HepG2 (cell line): ENCODE data around the gene ACAP1. TPM values are rescaled to one million over a fixed set of nuclear protein-coding genes. Genes with fewer than 3 reads are reported as not detected.

ENCODE experiments used
- ATF4 ChIP-seq, 2 experiments: fragments of 450-650 bp in 1 of 2; sonication (generic) in 1 of 2; formaldehyde crosslinking; IDR thresholded peaks; 2 replicates each; pipeline versions ENCODE4 v1.5.0 to v1.8.0; 2020 to 2022; ENCODE audit warnings: mild to moderate bottlenecking in 1 of 2, missing genetic modification reagents in 1 of 2
- ATF7-NPFF ChIP-seq: sonication (generic); formaldehyde crosslinking; IDR thresholded peaks from 2 replicates; pipeline ENCODE4 v1.8.1; 2023; ENCODE audit warnings: mild to moderate bottlenecking, low read depth, missing genetic modification reagents, moderate library complexity
- ETV5 ChIP-seq: IDR thresholded peaks from 2 replicates; pipeline ENCODE4 v1.6.1; 2018; ENCODE audit warnings: missing biosample characterization, missing genetic modification reagents, inconsistent platforms, borderline replicate concordance
- HDAC1 ChIP-seq: sonication (generic); formaldehyde crosslinking; IDR thresholded peaks from 2 replicates; pipeline ENCODE4 v1.5.1; 2020; ENCODE audit warnings: mild to moderate bottlenecking, missing genetic modification reagents
- HIC2 ChIP-seq: sonication (generic); formaldehyde crosslinking; IDR thresholded peaks from 2 replicates; pipeline ENCODE4 v1.9.0; 2022; ENCODE audit warnings: low read depth, missing genetic modification reagents
- HOXA5 ChIP-seq: sonication (generic); formaldehyde crosslinking; IDR thresholded peaks from 2 replicates; pipeline ENCODE4 v1.4.0; 2020; ENCODE audit warnings: missing genetic modification reagents
- IRF2 ChIP-seq: IDR thresholded peaks from 2 replicates; pipeline ENCODE4 v1.6.1; 2018; ENCODE audit warnings: missing genetic modification reagents, missing compliant biosample characterization
- KDM3A ChIP-seq: IDR thresholded peaks from 2 replicates; pipeline ENCODE4 v1.6.1; 2018; ENCODE audit warnings: low read depth, missing compliant biosample characterization
- MYC ChIP-seq: sonication (generic); formaldehyde crosslinking; IDR thresholded peaks from 2 replicates; pipeline ENCODE4 v1.9.0; 2021; ENCODE audit warnings: missing genetic modification reagents, borderline replicate concordance
- NFKB2 ChIP-seq: sonication (generic); formaldehyde crosslinking; IDR thresholded peaks from 2 replicates; pipeline ENCODE4 v1.4.0; 2020; ENCODE audit warnings: missing genetic modification reagents, borderline replicate concordance
- NFRKB ChIP-seq: fragments of 450-650 bp; IDR thresholded peaks from 2 replicates; pipeline ENCODE4 v1.6.1; 2017
- RAD21 ChIP-seq: fragments of 450-650 bp; formaldehyde crosslinking; IDR thresholded peaks from 2 replicates; pipeline ENCODE4 v1.5.0; 2020; ENCODE audit warnings: mild to moderate bottlenecking
- SKI ChIP-seq: fragments of 450-650 bp; IDR thresholded peaks from one replicate; pipeline ENCODE4 v1.6.1; 2018; ENCODE audit warnings: mild to moderate bottlenecking; ENCODE audit not compliant: partially characterized antibody
- SOX6 ChIP-seq, 2 experiments: fragments of 450-650 bp in 1 of 2; sonication (generic) in 1 of 2; formaldehyde crosslinking in 1 of 2; IDR thresholded peaks; 2 replicates each; pipeline versions ENCODE4 v1.4.0 to v1.6.1; 2017 to 2020; ENCODE audit warnings: antibody characterized with exemption in 1 of 2, mild to moderate bottlenecking in 1 of 2, missing genetic modification reagents in 1 of 2
- THRA ChIP-seq: sonication (generic); formaldehyde crosslinking; IDR thresholded peaks from 2 replicates; pipeline ENCODE4 v1.4.0; 2020; ENCODE audit warnings: missing genetic modification reagents, borderline replicate concordance
- ZMAT3 ChIP-seq: sonication (generic); formaldehyde crosslinking; conservative IDR thresholded peaks from 2 replicates; pipeline ENCODE4 v1.7.0; 2021; ENCODE audit warnings: missing genetic modification reagents
- ZNF264 ChIP-seq: sonication (generic); formaldehyde crosslinking; IDR thresholded peaks from 2 replicates; pipeline ENCODE4 v1.4.0; 2020; ENCODE audit warnings: missing genetic modification reagents
- ZNF501 ChIP-seq: sonication (generic); formaldehyde crosslinking; IDR thresholded peaks from 2 replicates; pipeline ENCODE4 v1.5.1; 2020; ENCODE audit warnings: mild to moderate bottlenecking, moderate library complexity, missing genetic modification reagents
- ZNF710 ChIP-seq: sonication (generic); formaldehyde crosslinking; IDR thresholded peaks from 2 replicates; pipeline ENCODE4 v1.5.0; 2020; ENCODE audit warnings: mild to moderate bottlenecking, missing genetic modification reagents, borderline replicate concordance
- polyA plus RNA-seq, 8 experiments: library from polyadenylated mRNA; depleted of rRNA in 3 of 8; stranded (reverse) in 7 of 8; unstranded in 1 of 8; fragments of >200 nt; fragmentation: Illumina TruSeq in 4 of 8; extraction: Trizol in 4 of 8; gene quantifications; 2 replicates each; pipeline versions ENCODE4 v1.2.1 to v1.2.3, GENCODE V29; 2011 to 2016; ENCODE audit warnings: low read depth in 4 of 8, missing spikeins in 1 of 8, mixed read lengths in 1 of 8; ENCODE audit not compliant: insufficient read depth in 1 of 8
- total RNA-seq, 5 experiments: library from RNA; depleted of rRNA; stranded (reverse); fragments of >200 nt; fragmentation: Illumina TruSeq; extraction: Trizol; gene quantifications; 2 replicates each; pipeline ENCODE4 v1.2.3, GENCODE V29; 2016; ENCODE audit warnings: low read depth in 1 of 5

The ACAP1 gene
- total and polyA plus RNA-seq, 2 of the 13 experiments (the other 11 are each of a cell fraction or from before 2014, with no cell fraction given): 1.3 to 2.5 TPM

- TF ChIP-seq SKI (peak; percentile 63), ATF7-NPFF (CRISPR knock-in tag) (peak; percentile 65; the same call in 1 of the 2 replicates), IRF2 (peak; percentile 60; the same call in 1 of the 2 replicates), ATF4 (CRISPR knock-in tag; IDR thresholded peaks at IDR 0.05) (0 out of 4 replicates have a peak, but pooled peaks of 1 of the 2 experiments have one; percentile 35), KDM3A (peak; percentile 89), HIC2 (CRISPR knock-in tag) (peak; percentile 66; the same call in 1 of the 2 replicates), ZNF264 (CRISPR knock-in tag) (0 out of 2 replicates have a peak, but pooled peaks have one; percentile 32), MYC (CRISPR knock-in tag) (peak; percentile 95), NFRKB (no peak), THRA (0 out of 2 replicates have a peak, but pooled peaks have one; percentile 15), ETV5 (CRISPR knock-in tag) (peak; percentile 29; the same call in 1 of the 2 replicates), RAD21 (CRISPR knock-in tag) (peak; percentile 99), SOX6 (IDR thresholded peaks at IDR 0.05) (no peak), SOX6 (CRISPR knock-in tag; IDR thresholded peaks at IDR 0.05) (peak; percentile 34; the same call in 1 of the 2 replicates), NFKB2 (peak; percentile 72; the same call in 1 of the 2 replicates), HDAC1 (CRISPR knock-in tag) (peak; percentile 82; the same call in 1 of the 2 replicates), HOXA5 (CRISPR knock-in tag) (peak; percentile 43; the same call in 1 of the 2 replicates), ZNF710 (CRISPR knock-in tag) (peak; percentile 24; the same call in 1 of the 2 replicates), ZMAT3 (CRISPR knock-in tag) (peak; percentile 82; the same call in 1 of the 2 replicates), ZNF501 (0 out of 2 replicates have a peak, but pooled peaks have one; percentile 28)
Observed at GRCh38 chr17:7296189-7296861, 40.0 kb upstream of the ACAP1 start (continued).
